ENCODE measurements around the gene CABP4.
"Not testable (repeated sequence)": the region's sequence is repeated elsewhere in the genome, so short reads cannot be mapped to it uniquely, and the experiment has no call there.

Gene CABP4

GRCh38 chr11:67419325-67420049, 35.7 kb upstream of the CABP4 start:
- FAIRE-seq, result no peak

- FAIRE-seq, result no peak
Measured at GRCh38 chr11:67420147-67420645, 35.0 kb upstream of the CABP4 start.

- FAIRE-seq, result no peak
Measured at GRCh38 chr11:67420646-67421429, 34.3 kb upstream of the CABP4 start.

GRCh38 chr11:67421430-67422031, 33.6 kb upstream of the CABP4 start:
- no peak for FAIRE-seq

- FAIRE-seq, result no peak
Measured at GRCh38 chr11:67422891-67423290, 32.3 kb upstream of the CABP4 start.

GRCh38 chr11:67423466-67423865, 31.7 kb upstream of the CABP4 start:
- FAIRE-seq, result no peak

GRCh38 chr11:67423891-67424613, 31.1 kb upstream of the CABP4 start:
- no peak for FAIRE-seq

GRCh38 chr11:67427364-67427859, 27.7 kb upstream of the CABP4 start:
- not testable (repeated sequence) for FAIRE-seq

GRCh38 chr11:67428052-67429001, 26.8 kb upstream of the CABP4 start, which contains the start of gene RPS6KB2:
RPS6KB2 (plus strand) TSS chr11:67428494; CDS start chr11:67428546, 52 bp downstream.
- no peak for FAIRE-seq

- FAIRE-seq, result no peak
Measured at GRCh38 chr11:67429038-67429668, 26.0 kb upstream of the CABP4 start.

GRCh38 chr11:67429722-67430121, 25.4 kb upstream of the CABP4 start:
- no peak for FAIRE-seq

- FAIRE-seq, result no peak
Measured at GRCh38 chr11:67431346-67432249, 23.6 kb upstream of the CABP4 start.

GRCh38 chr11:67432655-67433349, 22.4 kb upstream of the CABP4 start:
- no peak for FAIRE-seq

GRCh38 chr11:67433536-67434394, 21.4 kb upstream of the CABP4 start:
- no peak for FAIRE-seq

- FAIRE-seq, result no peak
Measured at GRCh38 chr11:67434395-67434881, 20.7 kb upstream of the CABP4 start.

GRCh38 chr11:67435031-67435726, 20.0 kb upstream of the CABP4 start:
- FAIRE-seq, result no peak
